Activated CD4-positive, alpha-beta T cell treated with anti-CD3 and anti-CD28 coated beads, Interleukin-2, amount 50 U/mL, for 4 hours (primary cell): ENCODE results near the gene ECEL1.

Experiments used
- DNase-seq, 2 experiments: peaks; one replicate each; pipeline ENCODE4 v3.0.0-alpha.2; 2020

ECEL1 gene

GRCh38 chr2:232522623-232523401, 35.2 kb upstream of the ECEL1 start:
- DNase-seq, result no peak

GRCh38 chr2:232521959-232522622, 34.5 kb upstream of the ECEL1 start:
- DNase-seq, result peak; percentile 57 to 60

- DNase-seq, result no peak
Observed at GRCh38 chr2:232521098-232521497, 33.5 kb upstream of the ECEL1 start.

- DNase-seq, result no peak
Observed at GRCh38 chr2:232520489-232520888, 32.9 kb upstream of the ECEL1 start.

- no peak for DNase-seq
Observed at GRCh38 chr2:232519581-232520438, 32.2 kb upstream of the ECEL1 start, which contains the start of gene PRSS56. TSS of gene PRSS56 (plus strand) at chr2:232520388. CDS start at chr2:232520599, 211 bp downstream.

- DNase-seq, result no peak
Observed at GRCh38 chr2:232518844-232519243, 31.2 kb upstream of the ECEL1 start.

GRCh38 chr2:232516551-232516950, 28.9 kb upstream of the ECEL1 start:
- DNase-seq, result no peak

- no peak for DNase-seq
Observed at GRCh38 chr2:232515639-232516038, 28.0 kb upstream of the ECEL1 start.

GRCh38 chr2:232513353-232513752, 25.7 kb upstream of the ECEL1 start:
- no peak for DNase-seq

- DNase-seq, result no peak
Observed at GRCh38 chr2:232512602-232513001, 25.0 kb upstream of the ECEL1 start.

- no peak for DNase-seq
Observed at GRCh38 chr2:232511336-232511890, 23.8 kb upstream of the ECEL1 start.

- no peak for DNase-seq
Observed at GRCh38 chr2:232508251-232508650, 20.6 kb upstream of the ECEL1 start.

GRCh38 chr2:232506709-232507108, 19.1 kb upstream of the ECEL1 start:
- no peak for DNase-seq

GRCh38 chr2:232505856-232506255, 18.2 kb upstream of the ECEL1 start:
- DNase-seq, result no peak

- no peak for DNase-seq
Observed at GRCh38 chr2:232504438-232504837, 16.8 kb upstream of the ECEL1 start.

GRCh38 chr2:232503809-232504323, 16.2 kb upstream of the ECEL1 start:
- no peak for DNase-seq

GRCh38 chr2:232502911-232503808, 15.5 kb upstream of the ECEL1 start:
- DNase-seq, result peak; percentile 28 to 33

GRCh38 chr2:232502511-232502910, 14.9 kb upstream of the ECEL1 start:
- peak in 1 of 2 experiments; percentile 16 for DNase-seq

- no peak for DNase-seq
Observed at GRCh38 chr2:232501794-232502390, 14.3 kb upstream of the ECEL1 start.

- no peak for DNase-seq
Observed at GRCh38 chr2:232501331-232501771, 13.7 kb upstream of the ECEL1 start.

- DNase-seq, result no peak
Observed at GRCh38 chr2:232498452-232498851, 10.8 kb upstream of the ECEL1 start.
